Neural cell (in vitro differentiated cells): ENCODE data around the gene STC2.

Experiments
- CTCF ChIP-seq: fragments of 450-650 bp; IDR thresholded peaks from 2 replicates; pipeline ENCODE4 v1.5.1; 2014; ENCODE audit warnings: antibody characterized with exemption, mild to moderate bottlenecking, moderate library complexity; ENCODE audit not compliant: poor library complexity, severe bottlenecking
- TAF1 ChIP-seq: IDR thresholded peaks from 2 replicates; pipeline ENCODE4 v1.6.1; 2012; ENCODE audit warnings: low read depth

- TF ChIP-seq TAF1 (no peak), CTCF (no peak)
Observed at GRCh38 chr5:173304591-173304988, 23.6 kb downstream of the STC2 start.
